ENCODE data around the gene UNC45A. TPM values are rescaled to one million over a fixed set of nuclear protein-coding genes. Genes with fewer than 3 reads are reported as not detected.

The UNC45A gene
- total and polyA plus RNA-seq, 4 experiments from 2014 or later: 41.7 to 72.3 (median 70.0) TPM

- intact Hi-C loops (cut with micrococcal nuclease): no loop called here
- peaks cover 3 to 16% (median 6%) of the 10 kb centered on the region in 4 donors for H3K4me1 Mint-ChIP-seq
- no peaks in the 10 kb centered on the region for H3K27me3 Mint-ChIP-seq
- peaks cover 17 to 65% of the 10 kb centered on the region in 2 donors for H3K36me3 Mint-ChIP-seq
- no peak overlapping the region for H3K4me3 Mint-ChIP-seq
- Histone ChIP-seq H3K27me3 (ENCODE audit: insufficient read depth, low read length) (no peaks in the 10 kb centered on the region), H3K9me3 (ENCODE audit: control insufficient read depth in 1 of 2, low read length in 2 of 2) (no peaks in the 10 kb centered on the region), H3K4me3 (ENCODE audit: low read length in 2 of 2) (no peak overlapping the region), H3K4me1 (ENCODE audit: insufficient read depth, low read length) (peaks cover under 1% of the 10 kb centered on the region), H3K36me3 (ENCODE audit: insufficient read depth, low read length) (peaks cover 49% of the 10 kb centered on the region), H3K27ac (ENCODE audit: low read depth, low read length) (no peak overlapping the region)
- peaks cover 0 to 3% (median 0%) of the 10 kb centered on the region in 8 donors for H3K9me3 Mint-ChIP-seq
- ChIA-PET POLR2A (ENCODE audit: partially characterized antibody) (interaction anchor here (0.9 to 7.8 kb wide), 3 partner anchors 8 to 17 kb away, joined by 3 to 130 read pairs (median 6); partner anchors contain the start of genes HDDC3 and UNC45A), CTCF (ENCODE audit: partially characterized antibody) (interaction anchor here (0.7 to 9.4 kb wide), 3 partner anchors 18 to 100 kb away, joined by 3 to 112 read pairs (median 5); partner anchors contain the start of genes HDDC3 and UNC45A)
- H3K27ac Mint-ChIP-seq: no peak overlapping the region
- DNase-seq: no peak
These were observed 15.0 kb downstream of the UNC45A start for GRCh38 chr15:90949979-90950675.

- peaks cover 17 to 63% of the 10 kb centered on the region in 2 donors for H3K36me3 Mint-ChIP-seq
- Histone ChIP-seq H3K4me3 (ENCODE audit: low read length in 2 of 2) (no peak overlapping the region), H3K4me1 (ENCODE audit: insufficient read depth, low read length) (peaks cover 6% of the 10 kb centered on the region), H3K27me3 (ENCODE audit: insufficient read depth, low read length) (no peaks in the 10 kb centered on the region), H3K27ac (ENCODE audit: low read depth, low read length) (no peak overlapping the region), H3K9me3 (ENCODE audit: control insufficient read depth in 1 of 2, low read length in 2 of 2) (no peaks in the 10 kb centered on the region), H3K36me3 (ENCODE audit: insufficient read depth, low read length) (peaks cover 48% of the 10 kb centered on the region)
- peaks cover 0 to 3% (median 0%) of the 10 kb centered on the region in 8 donors for H3K9me3 Mint-ChIP-seq
- peaks cover 3 to 18% (median 8%) of the 10 kb centered on the region in 4 donors for H3K4me1 Mint-ChIP-seq
- H3K27ac Mint-ChIP-seq: no peak overlapping the region
- POLR2A ChIA-PET (ENCODE audit: partially characterized antibody): interaction anchor here (7.8 kb wide), 1 partner anchor 17 kb away, joined by 130 read pairs; the partner anchor contains the start of genes HDDC3 and UNC45A
- H3K27me3 Mint-ChIP-seq: no peaks in the 10 kb centered on the region
- no peak overlapping the region for H3K4me3 Mint-ChIP-seq
- CTCF ChIA-PET (ENCODE audit: partially characterized antibody): interaction anchor here (0.7 to 9.4 kb wide), 2 partner anchors 18 to 46 kb away, joined by 3 to 112 read pairs; partner anchors contain the start of genes HDDC3 and UNC45A
- DNase-seq: no peak
- intact Hi-C loops (cut with micrococcal nuclease): no loop called here
These were observed 15.6 kb downstream of the UNC45A start for GRCh38 chr15:90950676-90951075.

GRCh38 chr15:90952901-90953677, 18.0 kb downstream of the UNC45A start:
- H3K27me3 Mint-ChIP-seq: no peaks in the 10 kb centered on the region
- H3K36me3 Mint-ChIP-seq: peaks cover 17 to 49% of the 10 kb centered on the region in 2 donors
- intact Hi-C loops (cut with micrococcal nuclease): no loop called here
- peaks cover 15% of the 10 kb centered on the region for H3K4me1 ChIP-seq (ENCODE audit: insufficient read depth, low read length)
- H3K9me3 ChIP-seq (ENCODE audit: control insufficient read depth in 1 of 2, low read length in 2 of 2): no peaks in the 10 kb centered on the region
- peaks cover 0 to 4% (median 0%) of the 10 kb centered on the region in 8 donors for H3K9me3 Mint-ChIP-seq
- H3K27ac ChIP-seq (ENCODE audit: low read depth, low read length): no peak overlapping the region
- ChIA-PET POLR2A (ENCODE audit: partially characterized antibody) (interaction anchor here (0.7 to 7.8 kb wide), 4 partner anchors 13 to 51 kb away, joined by 3 to 130 read pairs (median 10); partner anchors contain the start of genes HDDC3, MAN2A2, PRC1 and UNC45A), CTCF (ENCODE audit: partially characterized antibody) (interaction anchor here (5.4 to 11.2 kb wide), 2 partner anchors 10 to 21 kb away, joined by 28 to 155 read pairs; partner anchors contain the start of genes HDDC3 and UNC45A)
- H3K4me3 Mint-ChIP-seq: peak overlapping the region in 4 of 8 donors; percentile 4 to 33 (median 30)
- no peaks in the 10 kb centered on the region for H3K27me3 ChIP-seq (ENCODE audit: insufficient read depth, low read length)
- no peak overlapping the region for H3K4me3 ChIP-seq (ENCODE audit: low read length in 2 of 2)
- H3K36me3 ChIP-seq (ENCODE audit: insufficient read depth, low read length): peaks cover 31% of the 10 kb centered on the region
- peaks cover 6 to 26% (median 18%) of the 10 kb centered on the region in 4 donors for H3K4me1 Mint-ChIP-seq
- no peak for DNase-seq
- peak overlapping the region in 2 of 7 donors; percentile 35 to 82 for H3K27ac Mint-ChIP-seq

GRCh38 chr15:90953947-90954711, 19.0 kb downstream of the UNC45A start:
- H3K4me1 ChIP-seq (ENCODE audit: insufficient read depth, low read length): peaks cover 15% of the 10 kb centered on the region
- no peak for DNase-seq
- H3K27me3 ChIP-seq (ENCODE audit: insufficient read depth, low read length): no peaks in the 10 kb centered on the region
- H3K9me3 ChIP-seq (ENCODE audit: control insufficient read depth in 1 of 2, low read length in 2 of 2): no peaks in the 10 kb centered on the region
- peak overlapping the region; percentile 90 to 98 for H3K4me3 ChIP-seq (ENCODE audit: low read length in 2 of 2)
- Mint-ChIP-seq H3K9me3 (peaks cover 0 to 4% (median 0%) of the 10 kb centered on the region in 8 donors), H3K4me1 (peaks cover 6 to 26% (median 18%) of the 10 kb centered on the region in 4 donors), H3K36me3 (peaks cover 16 to 42% of the 10 kb centered on the region in 2 donors), H3K27me3 (no peaks in the 10 kb centered on the region), H3K27ac (peak overlapping the region; percentile 82 to 98 (median 95)), H3K4me3 (peak overlapping the region; percentile 85 to 92 (median 88))
- intact Hi-C loops (cut with micrococcal nuclease): loop anchor here (1.0 to 2.0 kb wide), 2 partner anchors 40 to 69 kb away; partner anchors contain the start of genes PRC1 and VPS33B
- POLR2A ChIA-PET (ENCODE audit: partially characterized antibody): interaction anchor here (0.7 to 7.8 kb wide), 11 partner anchors 11 to 424 kb away, joined by 3 to 130 read pairs (median 4); partner anchors contain the start of genes BLM, HDDC3, MAN2A2 and PRC1
- H3K27ac ChIP-seq (ENCODE audit: low read depth, low read length): peak overlapping the region; percentile 94
- CTCF ChIA-PET (ENCODE audit: partially characterized antibody): interaction anchor here (0.7 to 11.2 kb wide), 10 partner anchors 11 to 865 kb away, joined by 3 to 155 read pairs (median 4); partner anchors contain the start of genes HDDC3, MAN2A2 and UNC45A
- peaks cover 26% of the 10 kb centered on the region for H3K36me3 ChIP-seq (ENCODE audit: insufficient read depth, low read length)

- H3K36me3 ChIP-seq (ENCODE audit: insufficient read depth, low read length): peaks cover 25% of the 10 kb centered on the region
- DNase-seq: peak; percentile 84 to 91 (median 85)
- H3K4me3 Mint-ChIP-seq: peak within 1 kb of the TSS; percentile 85 to 92 (median 88)
- peaks cover 15% of the 10 kb centered on the region for H3K4me1 ChIP-seq (ENCODE audit: insufficient read depth, low read length)
- peak within 1 kb of the TSS; percentile 82 to 98 (median 95) for H3K27ac Mint-ChIP-seq
- H3K4me1 Mint-ChIP-seq: peaks cover 6 to 26% (median 18%) of the 10 kb centered on the region in 4 donors
- peaks cover 0 to 4% (median 0%) of the 10 kb centered on the region in 8 donors for H3K9me3 Mint-ChIP-seq
- H3K27ac ChIP-seq (ENCODE audit: low read depth, low read length): peak within 1 kb of the TSS; percentile 94
- H3K4me3 ChIP-seq (ENCODE audit: low read length in 2 of 2): peak within 1 kb of the TSS; percentile 90 to 98
- peaks cover 17 to 42% of the 10 kb centered on the region in 2 donors for H3K36me3 Mint-ChIP-seq
- no peaks in the 10 kb centered on the region for H3K27me3 ChIP-seq (ENCODE audit: insufficient read depth, low read length)
- CTCF ChIA-PET (ENCODE audit: partially characterized antibody): interaction anchor here (0.7 to 11.2 kb wide), 17 partner anchors 9 to 866 kb away, joined by 3 to 155 read pairs (median 5); partner anchors contain the start of genes HDDC3, MAN2A2 and UNC45A
- no peaks in the 10 kb centered on the region for H3K9me3 ChIP-seq (ENCODE audit: control insufficient read depth in 1 of 2, low read length in 2 of 2)
- no peaks in the 10 kb centered on the region for H3K27me3 Mint-ChIP-seq
- intact Hi-C loops (cut with micrococcal nuclease): loop anchor here (1.0 to 2.0 kb wide), 4 partner anchors 20 to 68 kb away; partner anchors contain the start of genes PRC1, UNC45A and VPS33B
- POLR2A ChIA-PET (ENCODE audit: partially characterized antibody): interaction anchor here (0.7 to 7.8 kb wide), 10 partner anchors 12 to 425 kb away, joined by 3 to 130 read pairs (median 6); partner anchors contain the start of genes BLM, HDDC3, MAN2A2 and UNC45A
These were observed 19.9 kb downstream of the UNC45A start, which contains the start of gene RCCD1 for GRCh38 chr15:90954712-90955623. RCCD1 (plus strand) TSS chr15:90954884; CDS start chr15:90956735, 1,851 bp downstream.
